Ovary (tissue), 9 donors: ENCODE results near the gene MED22. TPM values are rescaled to one million over a fixed set of nuclear protein-coding genes. Genes with fewer than 3 reads are reported as not detected.

Experiments used
- DNase-seq, 5 donors: peaks; one replicate each; pipeline ENCODE4 v3.0.0-alpha.2; 2019 to 2020
- H3K27ac ChIP-seq, 2 donors: fragments of 200-600 bp; one replicate each; pipeline versions ENCODE4 v1.5.1 to v1.8.0; 2019 to 2022
- H3K27me3 ChIP-seq: fragments of 200-600 bp; one replicate; pipeline ENCODE4 v1.8.0; 2022
- H3K36me3 ChIP-seq: fragments of 200-600 bp; sonication (generic); one replicate; pipeline ENCODE4 v1.5.1; 2019
- H3K4me1 ChIP-seq: one replicate; pipeline ENCODE4 v1.8.1; 2013; ENCODE audit warnings: mild to moderate bottlenecking, moderate library complexity; ENCODE audit not compliant: insufficient read depth
- H3K4me3 ChIP-seq: fragments of 200-600 bp; sonication (generic); one replicate; pipeline ENCODE4 v1.5.1; 2017
- H3K9me3 ChIP-seq, 2 donors: fragments of 200-600 bp in 1 of 2; sonication (generic) in 1 of 2; one replicate each; pipeline versions ENCODE4 v1.5.1 to v1.8.1; 2013 to 2019; ENCODE audit warnings: mild to moderate bottlenecking in 1 of 2, moderate library complexity in 1 of 2
- EP300 ChIP-seq: sonication (generic); formaldehyde crosslinking; IDR thresholded peaks from one replicate; pipeline ENCODE4 v1.6.1; 2017; ENCODE audit warnings: antibody characterized with exemption
- POLR2A ChIP-seq: fragments of 450-650 bp; IDR thresholded peaks from one replicate; pipeline ENCODE4 v1.6.1; 2017; ENCODE audit warnings: antibody characterized with exemption, mild to moderate bottlenecking, moderate library complexity
- WGBS, 3 donors: extraction: QIAGEN DNeasy Blood & Tissue Kit in 1 of 3; methylation state at CpG; one replicate each; pipeline versions ENCODE4 v1.1.5 to v1.1.7; 2013 to 2017; 5-methylcytosine and 5-hydroxymethylcytosine counted together
- intact Hi-C, 4 donors: fragments of 100-400 bp; cut with DNase I; formaldehyde crosslinking; loops; one replicate each; pipeline versions ENCODE4 v1.11.0 to v1.15.1; 2022 to 2023
- polyA plus RNA-seq, 2 donors: library from polyadenylated mRNA; stranded (reverse); fragments of 200-250 nt in 1 of 2; fragments of 350-450 nt in 1 of 2; fragmentation: Illumina TruSeq in 1 of 2; extraction: RNeasy Lipid Tissue Mini Kit (QIAGEN cat#74804) in 1 of 2; gene quantifications; one replicate each; pipeline ENCODE4 v1.2.3, GENCODE V29; 2013 to 2014
- total RNA-seq, 7 donors: library from RNA; depleted of rRNA in 2 of 7; stranded (reverse); fragments of >200 nt in 2 of 7; fragmentation: NEBNext Ultra II Directional in 3 of 7; extraction: Animal tissue kit (Norgen Biotek cat#: 25700) in 3 of 7; gene quantifications; one replicate each; pipeline versions ENCODE4 v1.1.0 to v1.2.4, GENCODE V29; 2016 to 2023
- TF ChIP-seq, protein P1 (sequence below), 3 donors: fragments of 450-650 bp in 2 of 3; fragments of 200-600 bp in 1 of 3; IDR thresholded peaks; one replicate each; pipeline versions ENCODE4 v1.5.1 to v1.8.0; 2016 to 2022; ENCODE audit warnings: antibody characterized with exemption in 3 of 3, mild to moderate bottlenecking in 1 of 3
- donor health status: DM: no; HTN: no; CAD: no; lungs with moderate emphysema.
- donor health status: DM: no; HTN: no; CAD: no.
- donor health status: Bipolar disorder and iron deficiency.
- donor health status: DM: yes; HTN: yes; CAD: no.
- donor health status: DM: no; HTN: no; CAD: no.
- donor health status: DM: yes; HTN: yes; CAD: no.

MED22 gene
- total and polyA plus RNA-seq, 9 donors, result 8.3 to 43.8 (median 27.3) TPM

DNA sequence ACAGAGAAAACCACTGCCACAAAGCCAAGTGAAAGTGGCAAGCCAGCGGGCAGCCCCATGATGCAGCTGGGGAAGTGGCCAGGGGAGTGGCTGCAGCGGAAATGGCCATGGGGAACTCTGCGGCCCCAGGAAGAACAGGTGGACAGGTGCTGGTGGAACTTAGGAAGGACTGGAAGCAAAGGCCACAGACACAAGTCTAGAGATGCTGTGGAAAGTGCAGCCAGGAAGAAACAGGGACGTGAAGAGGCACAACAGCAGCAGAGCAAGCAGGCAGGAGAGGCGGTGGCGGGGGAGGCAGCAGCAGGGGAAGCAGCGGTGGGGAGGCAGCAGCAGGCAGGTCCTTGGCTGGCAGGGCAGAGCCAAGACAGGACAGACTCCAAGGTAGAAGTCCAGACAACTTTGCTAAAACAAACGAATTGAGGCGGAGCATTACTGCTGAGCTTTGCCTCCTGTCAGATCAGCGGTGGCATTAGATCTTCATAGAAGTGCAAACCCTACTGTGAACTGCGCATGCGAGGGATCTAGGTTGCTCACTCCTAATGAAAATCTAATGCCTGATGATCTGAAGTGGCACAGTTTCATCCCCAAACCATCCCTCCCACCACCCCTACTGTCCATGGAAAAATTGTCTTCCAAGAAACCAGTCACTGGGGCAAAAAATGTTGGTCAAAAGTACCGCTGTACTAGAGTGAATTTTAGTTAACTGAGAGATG, 23.8 kb downstream of the MED22 start:
- no peaks in the 10 kb centered on the region for H3K27me3 ChIP-seq
- intact Hi-C loops, result loop anchor here in 1 of 4 donors (10.0 kb wide), 1 partner anchor 139 kb away; no protein-coding TSS in a partner anchor
- no peak overlapping the region for H3K4me3 ChIP-seq
- H3K9me3 ChIP-seq, result no peaks in the 10 kb centered on the region
- WGBS, 3 donors, result 87 to 89% (median 88%) methylated on average over 13 of the region's 13 CpGs
- TF ChIP-seq EP300, result no peak
- TF ChIP-seq, protein P1, sequence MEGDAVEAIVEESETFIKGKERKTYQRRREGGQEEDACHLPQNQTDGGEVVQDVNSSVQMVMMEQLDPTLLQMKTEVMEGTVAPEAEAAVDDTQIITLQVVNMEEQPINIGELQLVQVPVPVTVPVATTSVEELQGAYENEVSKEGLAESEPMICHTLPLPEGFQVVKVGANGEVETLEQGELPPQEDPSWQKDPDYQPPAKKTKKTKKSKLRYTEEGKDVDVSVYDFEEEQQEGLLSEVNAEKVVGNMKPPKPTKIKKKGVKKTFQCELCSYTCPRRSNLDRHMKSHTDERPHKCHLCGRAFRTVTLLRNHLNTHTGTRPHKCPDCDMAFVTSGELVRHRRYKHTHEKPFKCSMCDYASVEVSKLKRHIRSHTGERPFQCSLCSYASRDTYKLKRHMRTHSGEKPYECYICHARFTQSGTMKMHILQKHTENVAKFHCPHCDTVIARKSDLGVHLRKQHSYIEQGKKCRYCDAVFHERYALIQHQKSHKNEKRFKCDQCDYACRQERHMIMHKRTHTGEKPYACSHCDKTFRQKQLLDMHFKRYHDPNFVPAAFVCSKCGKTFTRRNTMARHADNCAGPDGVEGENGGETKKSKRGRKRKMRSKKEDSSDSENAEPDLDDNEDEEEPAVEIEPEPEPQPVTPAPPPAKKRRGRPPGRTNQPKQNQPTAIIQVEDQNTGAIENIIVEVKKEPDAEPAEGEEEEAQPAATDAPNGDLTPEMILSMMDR (IDR thresholded peaks at IDR 0.05), result no peak
- TF ChIP-seq POLR2A, result no peak
- no peak overlapping the region for H3K27ac ChIP-seq
- no peaks in the 10 kb centered on the region for H3K36me3 ChIP-seq
- DNase-seq, result no peak
- H3K4me1 ChIP-seq, result no peaks in the 10 kb centered on the region

DNA sequence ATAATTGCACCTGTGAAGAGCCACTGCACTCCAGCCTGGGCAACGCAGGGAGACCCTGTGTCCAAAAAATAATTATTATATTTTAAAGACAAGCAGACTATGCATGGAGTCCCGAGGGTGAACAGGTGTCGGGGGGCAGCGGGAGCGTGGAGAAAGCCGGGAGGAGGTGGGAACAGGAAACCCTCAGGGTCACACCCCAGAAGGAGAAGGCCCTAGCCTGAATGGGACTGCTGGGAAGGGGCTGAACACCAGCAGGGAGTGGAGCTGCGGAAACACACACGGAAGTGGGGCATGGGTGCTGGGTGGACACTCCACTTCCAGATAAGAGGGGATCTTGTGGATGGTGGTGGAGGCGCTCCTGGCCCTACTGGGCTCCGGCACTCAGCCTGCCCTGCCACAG, 24.7 kb downstream of the MED22 start:
- Histone ChIP-seq H3K27me3 (no peaks in the 10 kb centered on the region), H3K9me3 (no peaks in the 10 kb centered on the region), H3K27ac (no peak overlapping the region), H3K4me1 (no peaks in the 10 kb centered on the region), H3K4me3 (no peak overlapping the region), H3K36me3 (no peaks in the 10 kb centered on the region)
- intact Hi-C loops, result loop anchor here in 1 of 4 donors (10.0 kb wide), 1 partner anchor 138 kb away; no protein-coding TSS in a partner anchor
- no peak for DNase-seq
- 77 to 88% (median 80%) methylated on average over 10 of the region's 10 CpGs for WGBS, 3 donors
- TF ChIP-seq, protein P1 (IDR thresholded peaks at IDR 0.05), result no peak
- TF ChIP-seq EP300 (no peak), POLR2A (no peak)

DNA sequence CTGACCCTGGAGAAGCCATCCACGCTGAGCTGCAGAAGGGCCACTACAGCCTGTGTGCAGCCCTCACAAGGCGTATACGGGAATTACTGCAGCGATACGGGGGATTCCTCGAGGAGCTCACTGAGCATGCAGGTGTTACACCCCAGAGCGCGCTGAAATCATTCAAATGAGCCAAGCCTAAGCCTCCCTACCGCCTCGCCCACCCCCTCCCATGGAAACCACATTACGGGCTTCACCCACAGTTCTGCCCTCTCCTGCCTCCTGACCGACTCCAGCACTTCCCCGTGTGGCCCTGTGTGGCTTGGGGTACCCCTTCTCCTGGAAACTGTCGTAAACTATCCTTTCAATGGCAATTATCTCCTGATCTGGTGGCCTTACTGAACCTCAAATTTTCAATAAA, 25.2 kb downstream of the MED22 start:
- no peak for DNase-seq
- H3K9me3 ChIP-seq, result no peaks in the 10 kb centered on the region
- H3K27ac ChIP-seq, result no peak overlapping the region
- H3K4me1 ChIP-seq, result no peaks in the 10 kb centered on the region
- 77 to 81% (median 80%) methylated on average over 14 of the region's 14 CpGs for WGBS, 3 donors
- no peak overlapping the region for H3K4me3 ChIP-seq
- TF ChIP-seq POLR2A (no peak), EP300 (no peak)
- TF ChIP-seq, protein P1 (IDR thresholded peaks at IDR 0.05), result no peak
- H3K36me3 ChIP-seq, result no peaks in the 10 kb centered on the region
- H3K27me3 ChIP-seq, result no peaks in the 10 kb centered on the region
- intact Hi-C loops, result loop anchor here in 1 of 4 donors (10.0 kb wide), 1 partner anchor 138 kb away; no protein-coding TSS in a partner anchor

DNA sequence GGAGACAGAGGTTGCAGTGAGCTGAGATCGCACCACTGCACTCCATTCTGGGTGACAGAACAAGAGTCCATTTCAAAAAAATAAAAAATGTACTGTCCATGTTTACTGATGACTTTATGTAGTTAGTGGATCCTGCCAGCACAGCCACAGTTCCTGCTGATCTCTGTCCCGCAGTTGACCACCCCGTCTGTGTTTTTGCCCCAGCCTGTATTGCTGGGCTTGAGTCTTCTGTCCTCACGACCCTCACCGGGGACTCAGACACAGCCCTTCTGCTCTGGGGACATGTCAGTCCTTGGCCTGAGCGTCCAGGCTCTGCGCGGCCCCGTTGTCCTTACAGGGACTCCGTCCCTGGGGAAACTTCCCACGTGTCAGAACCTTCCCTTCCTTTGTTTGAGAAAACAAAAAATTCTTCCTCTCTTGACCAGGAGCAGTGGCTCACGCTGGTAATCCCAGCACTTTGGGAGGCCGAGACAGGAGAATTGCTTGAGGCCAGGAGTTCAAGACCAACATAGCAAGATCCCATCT, 26.5 kb downstream of the MED22 start:
- WGBS, 3 donors, result 73 to 81% (median 76%) methylated on average over 13 of the region's 13 CpGs
- no peak for DNase-seq
- intact Hi-C loops, result loop anchor here in 1 of 4 donors (10.0 kb wide), 1 partner anchor 137 kb away; no protein-coding TSS in a partner anchor

More for the DNA sequence above, 26.5 kb downstream of the MED22 start:
- H3K4me3 ChIP-seq, result no peak overlapping the region
- H3K9me3 ChIP-seq, result no peaks in the 10 kb centered on the region
- no peaks in the 10 kb centered on the region for H3K4me1 ChIP-seq
- H3K27ac ChIP-seq, result no peak overlapping the region
- H3K36me3 ChIP-seq, result no peaks in the 10 kb centered on the region
- H3K27me3 ChIP-seq, result no peaks in the 10 kb centered on the region
- TF ChIP-seq EP300, result no peak
- TF ChIP-seq, protein P1 (IDR thresholded peaks at IDR 0.05), result no peak
- no peak for TF ChIP-seq POLR2A
